Testis (tissue), 2 donors: Measurements from ENCODE around the gene GPRC5C.

Source experiments
- CTCF ChIP-seq, 3 experiments: fragments of 450-650 bp in 2 of 3; fragments of 200-600 bp in 1 of 3; sonication (generic) in 1 of 3; IDR thresholded peaks; one replicate each; pipeline ENCODE4 v1.5.1; 2016 to 2019; ENCODE audit warnings: antibody characterized with exemption in 3 of 3, mild to moderate bottlenecking in 2 of 3, moderate library complexity in 1 of 3
- POLR2A ChIP-seq: fragments of 450-650 bp; IDR thresholded peaks from one replicate; pipeline ENCODE4 v1.6.1; 2017; ENCODE audit warnings: antibody characterized with exemption, mild to moderate bottlenecking, moderate library complexity

GRCh38 chr17:74432424-74432690, 469 bp downstream of the GPRC5C start:
- TF ChIP-seq CTCF (IDR thresholded peaks at IDR 0.05) (no peak), POLR2A (no peak)
